ENCODE results near the gene CHURC1.

CHURC1 gene

GRCh38 chr14:64973826-64974225 lies 59.6 kb downstream of the CHURC1 start:
- H3K4me1 ChIP-seq (ENCODE audit: control insufficient read depth, insufficient read depth, low read length), result peaks cover 5% of the 10 kb centered on the region; the same call in 1 of the 2 replicates
- H3K27ac ChIP-seq (ENCODE audit: extremely low read depth, low read depth, low read length), result no peak overlapping the region
- CTCF ChIA-PET, result interaction anchor here (1.6 kb wide), 1 partner anchor 82 kb away, joined by 5 read pairs; no protein-coding TSS in a partner anchor
- no peak overlapping the region for H3K4me3 ChIP-seq (ENCODE audit: low read depth, low read length)
- no peaks in the 10 kb centered on the region for H3K36me3 ChIP-seq (ENCODE audit: control insufficient read depth in 2 of 2, insufficient read depth in 1 of 2, low read length in 2 of 2)
- no peaks in the 10 kb centered on the region for H3K9me3 ChIP-seq (ENCODE audit: control insufficient read depth, insufficient read depth, low read depth, low read length)
- POLR2A ChIA-PET, result interaction anchor here (0.6 kb wide), 1 partner anchor 635 kb away, joined by 4 read pairs; no protein-coding TSS in a partner anchor
- no peak for TF ChIP-seq ZNF555 (tag by site-specific recombination; conservative IDR thresholded peaks at IDR 0.05)
- no peak for TF ChIP-seq KLF7 (tag by site-specific recombination; IDR thresholded peaks at IDR 0.05; ENCODE audit: borderline replicate concordance)
- TF ChIP-seq ZNF596 (tag by site-specific recombination; IDR thresholded peaks at IDR 0.05), result no peak
- TF ChIP-seq ZFP37 (tag by site-specific recombination; IDR thresholded peaks at IDR 0.05), result no peak
- no peak for TF ChIP-seq ZEB2 (tag by site-specific recombination; IDR thresholded peaks at IDR 0.05)
- no peak for TF ChIP-seq ZNF433 (tag by site-specific recombination; IDR thresholded peaks at IDR 0.05; ENCODE audit: low read depth)
- no peak for TF ChIP-seq BCL6B (tag by site-specific recombination; IDR thresholded peaks at IDR 0.05)
- TF ChIP-seq ZNF510 (tag by site-specific recombination; IDR thresholded peaks at IDR 0.05; ENCODE audit: insufficient replicate concordance), result no peak
- TF ChIP-seq ZNF138 (tag by site-specific recombination; IDR thresholded peaks at IDR 0.05; ENCODE audit: borderline replicate concordance), result no peak
- no peak for TF ChIP-seq ZNF394 (tag by site-specific recombination; IDR thresholded peaks at IDR 0.05; ENCODE audit: borderline replicate concordance)
- no peak for TF ChIP-seq SETDB1 (IDR thresholded peaks at IDR 0.05; ENCODE audit: insufficient read length, low read length)
- no peak for TF ChIP-seq ZNF529 (tag by site-specific recombination; IDR thresholded peaks at IDR 0.05; ENCODE audit: insufficient replicate concordance)
- TF ChIP-seq HOXC10 (CRISPR knock-in tag; IDR thresholded peaks at IDR 0.05), result no peak
- TF ChIP-seq ZNF76 (tag by site-specific recombination; IDR thresholded peaks at IDR 0.05; ENCODE audit: borderline replicate concordance, low read depth), result no peak
- TF ChIP-seq ZNF140 (tag by site-specific recombination; IDR thresholded peaks at IDR 0.05), result no peak
- TF ChIP-seq ZNF544 (tag by site-specific recombination; IDR thresholded peaks at IDR 0.05), result no peak
- TF ChIP-seq ZBTB6 (tag by site-specific recombination; IDR thresholded peaks at IDR 0.05), result no peak
- no peak for TF ChIP-seq ZNF777 (tag by site-specific recombination; IDR thresholded peaks at IDR 0.05; ENCODE audit: borderline replicate concordance)
- TF ChIP-seq ZNF701 (tag by site-specific recombination; IDR thresholded peaks at IDR 0.05), result no peak
- no peak for TF ChIP-seq ZBTB48 (tag by site-specific recombination; IDR thresholded peaks at IDR 0.05)

GRCh38 chr14:64974563-64974962 lies 60.3 kb downstream of the CHURC1 start:
- ChIA-PET POLR2A (no interaction called here), CTCF (interaction anchor here (0.6 to 1.6 kb wide), 4 partner anchors 9 to 562 kb away, joined by 3 to 5 read pairs (median 4); no protein-coding TSS in a partner anchor)
- H3K36me3 ChIP-seq (ENCODE audit: control insufficient read depth in 2 of 2, insufficient read depth in 1 of 2, low read length in 2 of 2), result no peaks in the 10 kb centered on the region
- no peak overlapping the region for H3K4me3 ChIP-seq (ENCODE audit: low read depth, low read length)
- peaks cover 4% of the 10 kb centered on the region; the same call in 1 of the 2 replicates for H3K4me1 ChIP-seq (ENCODE audit: control insufficient read depth, insufficient read depth, low read length)
- no peaks in the 10 kb centered on the region for H3K9me3 ChIP-seq (ENCODE audit: control insufficient read depth, insufficient read depth, low read depth, low read length)
- H3K27ac ChIP-seq (ENCODE audit: extremely low read depth, low read depth, low read length), result no peak overlapping the region
- TF ChIP-seq ZBTB1 (tag by site-specific recombination; IDR thresholded peaks at IDR 0.05) (no peak), ZNF23 (tag by site-specific recombination; IDR thresholded peaks at IDR 0.05; ENCODE audit: borderline replicate concordance) (no peak), ZNF223 (tag by site-specific recombination; IDR thresholded peaks at IDR 0.05) (no peak), ZNF2 (tag by site-specific recombination; IDR thresholded peaks at IDR 0.05) (no peak), ZNF24 (tag by site-specific recombination; IDR thresholded peaks at IDR 0.05) (no peak), ZNF416 (tag by site-specific recombination; IDR thresholded peaks at IDR 0.05) (no peak), ZNF645 (tag by site-specific recombination; IDR thresholded peaks at IDR 0.05) (no peak), ZBTB49 (tag by site-specific recombination; IDR thresholded peaks at IDR 0.05; ENCODE audit: low read depth) (no peak)

Measured in HEK293 (cell line).